Renal pelvis (tissue), 4 donors: ENCODE results near the gene ABCA4. TPM values are rescaled to one million over a fixed set of nuclear protein-coding genes. Genes with fewer than 3 reads are reported as not detected.
"Not testable (repeated sequence)": the region's sequence is repeated elsewhere in the genome, so short reads cannot be mapped to it uniquely, and the experiment has no call there.

Experiments
- DNase-seq: peaks from one replicate; pipeline ENCODE4 v3.0.0-alpha.2; 2013
- polyA plus RNA-seq, 3 donors: library from polyadenylated mRNA; unstranded; fragments of 120-200 nt; gene quantifications; one replicate each; pipeline ENCODE4 v1.2.1, GENCODE V29; 2013; ENCODE audit not compliant: insufficient read length in 3 of 3

The ABCA4 gene
- polyA plus RNA-seq, 3 donors, result 6.3 to 15.4 (median 10.0) TPM

DNA sequence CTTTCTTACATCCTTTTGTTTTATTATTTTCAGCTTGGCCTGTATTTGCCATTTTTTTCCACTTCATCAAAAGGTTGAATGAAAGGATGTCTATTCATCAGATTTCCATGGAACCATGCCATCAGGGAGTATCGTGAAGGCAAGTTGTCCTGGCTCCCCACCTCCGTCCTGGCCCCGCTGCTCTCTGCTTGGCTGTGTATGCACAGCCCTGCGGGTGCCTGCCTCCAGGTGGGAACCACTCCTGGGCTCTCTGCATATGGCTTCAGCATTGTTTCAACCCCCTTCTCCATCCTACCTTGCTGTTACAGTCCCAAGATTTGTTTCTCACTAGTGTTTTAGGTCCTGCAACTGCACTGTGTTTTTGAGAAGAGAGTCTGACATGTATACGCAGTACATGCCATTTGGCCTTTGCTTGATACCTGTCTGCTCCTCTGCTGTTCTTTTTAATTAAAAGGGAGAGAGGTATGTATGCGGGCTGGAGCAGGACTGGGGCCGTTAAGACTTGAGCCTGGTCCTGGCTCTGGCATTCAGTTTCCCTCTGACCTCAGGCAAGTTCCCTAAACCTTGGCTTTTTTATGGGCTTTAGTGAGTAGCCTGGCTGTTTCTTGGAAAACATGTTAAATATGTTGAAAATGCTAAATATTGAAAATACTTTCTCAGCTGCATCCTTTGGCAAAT lies 141.8 kb downstream of the ABCA4 start:
- no peak for DNase-seq

DNA sequence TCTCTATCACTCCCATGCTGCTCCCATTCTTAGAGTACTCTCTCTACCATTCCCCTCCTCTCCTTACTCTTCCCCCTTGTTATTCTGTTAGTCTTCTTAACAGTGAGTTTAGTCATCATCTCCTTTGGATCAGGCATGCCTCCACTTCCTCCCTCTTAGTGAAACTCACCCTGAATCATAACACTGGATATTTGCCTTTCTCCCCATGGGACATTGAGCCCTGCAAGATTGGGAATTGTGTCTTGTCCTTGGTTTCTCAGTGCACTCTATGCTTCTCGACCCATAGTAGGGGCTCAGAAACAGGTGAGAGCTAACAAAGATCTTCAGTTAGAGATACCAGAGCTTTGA lies 143.4 kb downstream of the ABCA4 start:
- DNase-seq, result no peak

GRCh38 chr1:93976711-93977597 lies 144.0 kb downstream of the ABCA4 start:
- no peak for DNase-seq

DNA sequence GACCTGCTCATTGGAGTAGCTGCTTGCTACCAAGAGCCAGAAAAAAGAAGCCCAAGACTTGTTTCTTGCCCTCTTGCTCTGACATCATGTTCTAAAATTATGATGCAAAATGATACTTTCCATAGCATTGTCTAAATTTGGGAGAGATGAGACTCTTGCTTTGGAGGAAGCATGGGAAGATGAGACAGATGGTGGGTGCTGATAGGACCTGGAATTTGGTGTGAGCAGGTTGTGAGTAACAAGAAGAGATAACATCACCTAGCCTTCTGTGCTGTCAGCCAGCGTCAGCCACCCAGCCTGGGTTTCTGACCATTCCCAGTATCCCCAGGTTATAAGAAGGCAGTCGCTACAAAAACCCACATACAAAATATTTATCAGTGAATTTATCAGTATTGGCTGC lies 144.7 kb downstream of the ABCA4 start:
- no peak for DNase-seq

GRCh38 chr1:93972341-93972740 lies 148.6 kb downstream of the ABCA4 start:
- no peak for DNase-seq

DNA sequence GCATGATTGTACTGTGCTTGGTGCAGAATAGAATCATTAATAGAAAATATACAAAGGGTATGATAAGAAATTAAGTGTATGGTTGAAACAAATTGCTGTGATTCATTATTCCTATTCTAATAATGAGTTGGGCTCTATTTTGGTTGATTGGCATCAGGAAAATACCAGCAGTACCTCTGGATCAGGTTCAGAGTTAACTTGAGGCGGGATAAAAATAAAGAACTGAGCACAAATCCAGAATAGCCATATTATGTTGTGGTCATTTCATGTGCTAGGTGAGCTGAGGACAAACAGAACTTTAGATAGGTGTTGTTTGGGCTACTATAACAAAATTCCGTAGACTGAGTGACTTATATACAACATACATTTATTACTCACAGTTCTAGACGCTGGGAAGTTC lies 151.1 kb downstream of the ABCA4 start:
- DNase-seq, result no peak

- no peak for DNase-seq
Measured at GRCh38 chr1:93969371-93969770, 151.6 kb downstream of the ABCA4 start.

DNA sequence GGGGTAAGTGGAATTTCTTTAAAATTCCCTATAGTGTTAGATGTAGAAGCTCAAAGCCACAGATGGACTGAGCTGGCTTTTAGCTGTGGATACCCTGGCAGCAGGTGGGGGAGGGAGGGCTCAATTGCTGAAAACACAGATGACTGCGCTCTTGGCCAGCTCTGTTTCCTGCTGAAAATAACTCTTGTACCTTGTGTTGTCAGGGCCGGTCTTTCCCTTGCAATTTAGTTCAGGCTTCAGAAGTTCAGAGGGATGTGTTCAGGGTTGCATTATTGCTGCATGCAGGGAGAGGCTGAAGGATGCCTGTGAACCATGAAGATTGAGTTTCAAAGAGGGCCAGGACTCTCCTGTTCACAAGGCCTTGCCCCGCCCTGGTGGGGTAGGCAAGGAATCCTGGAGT lies 153.6 kb downstream of the ABCA4 start:
- peak; percentile 74 for DNase-seq

GRCh38 chr1:93965888-93966287 lies 155.1 kb downstream of the ABCA4 start:
- DNase-seq, result no peak

GRCh38 chr1:93965256-93965655 lies 155.7 kb downstream of the ABCA4 start:
- no peak for DNase-seq

DNA sequence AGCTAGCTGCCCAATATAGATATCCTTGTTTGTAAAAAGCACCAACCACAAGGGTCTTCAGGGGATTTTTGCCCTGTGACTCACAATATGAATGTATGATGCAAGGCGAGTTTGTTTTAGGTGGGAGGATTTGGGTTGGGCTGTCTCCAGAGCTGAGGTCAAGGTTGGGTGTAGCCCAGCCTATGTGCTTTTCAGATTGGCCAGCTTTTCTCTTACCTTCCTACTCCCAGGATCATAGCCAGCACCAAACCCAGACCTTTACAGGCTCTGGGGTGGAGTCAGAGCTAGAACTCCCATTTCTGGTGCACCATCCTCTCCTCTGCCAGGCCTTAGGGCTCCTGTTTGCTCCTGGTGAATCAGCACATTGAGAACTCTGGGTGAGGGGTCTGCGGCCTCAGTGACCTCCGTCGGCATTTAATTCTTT lies 156.2 kb downstream of the ABCA4 start:
- DNase-seq, result no peak

DNA sequence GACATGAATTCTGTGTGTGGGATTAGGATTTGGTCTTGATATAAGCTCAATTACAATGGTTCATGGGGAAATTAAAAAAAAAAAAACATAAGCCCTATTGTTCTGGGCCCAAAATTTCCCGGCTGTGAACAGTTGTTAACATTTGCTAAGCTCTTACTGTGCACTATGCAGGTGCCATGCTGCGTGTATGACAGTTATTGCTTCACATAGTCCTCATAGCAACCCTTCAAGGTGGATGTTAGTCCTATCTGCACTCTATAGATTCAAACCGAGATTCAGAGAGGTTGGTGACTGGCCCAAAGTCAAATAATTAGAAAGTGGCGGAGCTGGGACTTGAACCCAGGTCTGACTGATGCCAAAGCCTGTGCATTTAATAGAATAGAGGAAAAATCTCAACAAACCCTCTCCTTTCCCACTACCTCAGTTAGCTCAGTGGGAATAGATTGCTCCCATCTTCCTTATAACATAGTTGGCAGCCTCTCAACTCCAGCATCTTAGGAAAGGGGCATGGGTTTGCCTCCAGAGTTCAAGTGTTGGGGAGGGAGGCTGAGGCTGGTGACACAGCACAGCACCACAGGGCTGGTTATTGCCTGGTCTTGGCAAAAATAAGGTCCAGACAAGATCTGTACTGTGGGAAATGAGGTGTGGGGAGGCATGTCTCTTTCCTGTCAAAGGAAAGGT lies 156.7 kb downstream of the ABCA4 start:
- no peak for DNase-seq

DNA sequence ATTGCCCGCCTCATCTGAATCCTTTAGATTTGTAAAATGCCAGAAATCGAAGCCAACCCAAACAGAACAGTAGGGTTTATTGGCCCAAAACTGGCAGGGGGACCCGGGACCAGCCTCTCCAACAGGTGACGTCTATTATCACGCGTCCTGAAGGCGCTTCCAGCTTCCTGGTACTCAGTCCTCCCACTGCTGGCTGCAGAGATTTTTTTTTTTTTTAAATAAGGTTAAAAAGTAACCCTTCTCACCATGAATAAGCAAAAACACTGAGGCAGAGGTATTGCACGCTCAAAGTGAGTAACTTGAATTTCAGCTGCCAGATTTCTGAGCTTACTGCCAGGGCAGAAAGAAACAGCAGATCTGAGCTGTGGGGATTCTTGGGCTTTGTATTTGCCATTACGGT lies 157.4 kb downstream of the ABCA4 start:
- no peak for DNase-seq

DNA sequence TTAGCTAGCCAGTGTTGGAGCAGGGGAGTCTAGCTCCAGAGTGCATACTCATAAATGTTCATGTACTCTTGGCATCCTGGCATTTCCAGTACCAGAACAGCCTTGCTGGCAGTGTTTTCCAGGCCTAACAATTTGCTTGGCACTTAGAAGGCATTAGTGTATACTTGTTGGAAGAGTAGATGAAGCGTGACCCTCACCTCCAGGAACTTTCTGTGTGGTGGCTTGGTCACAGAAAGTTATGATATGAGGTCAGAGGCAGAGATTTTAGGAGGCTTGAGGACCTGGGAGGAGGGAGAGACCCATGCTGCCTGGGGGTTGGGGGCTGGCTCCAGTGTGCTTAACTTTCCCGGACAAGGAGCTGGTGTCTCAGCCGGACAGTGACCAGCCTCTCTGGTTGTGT lies 159.0 kb downstream of the ABCA4 start:
- DNase-seq, result no peak

DNA sequence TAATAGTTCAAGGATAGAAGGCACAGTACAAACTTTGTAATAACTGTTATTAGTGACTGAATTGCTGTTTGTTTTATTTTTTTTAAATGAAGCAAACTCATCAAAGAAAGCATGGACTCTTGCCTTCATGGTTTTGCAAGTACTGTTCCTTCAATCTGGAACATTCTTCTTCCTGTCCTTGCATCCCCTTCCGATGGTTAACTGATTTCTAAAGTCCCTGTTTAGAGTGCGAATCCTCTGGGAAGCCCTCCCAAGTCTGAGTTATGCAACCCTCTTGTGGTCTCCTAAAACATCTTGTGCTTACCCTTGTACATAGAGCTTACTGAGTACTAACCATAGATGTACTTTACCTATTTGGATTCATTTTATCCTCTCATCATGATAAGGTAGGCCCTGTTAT lies 159.5 kb downstream of the ABCA4 start:
- no peak for DNase-seq

GRCh38 chr1:93960641-93961147 lies 160.3 kb downstream of the ABCA4 start:
- DNase-seq, result no peak

DNA sequence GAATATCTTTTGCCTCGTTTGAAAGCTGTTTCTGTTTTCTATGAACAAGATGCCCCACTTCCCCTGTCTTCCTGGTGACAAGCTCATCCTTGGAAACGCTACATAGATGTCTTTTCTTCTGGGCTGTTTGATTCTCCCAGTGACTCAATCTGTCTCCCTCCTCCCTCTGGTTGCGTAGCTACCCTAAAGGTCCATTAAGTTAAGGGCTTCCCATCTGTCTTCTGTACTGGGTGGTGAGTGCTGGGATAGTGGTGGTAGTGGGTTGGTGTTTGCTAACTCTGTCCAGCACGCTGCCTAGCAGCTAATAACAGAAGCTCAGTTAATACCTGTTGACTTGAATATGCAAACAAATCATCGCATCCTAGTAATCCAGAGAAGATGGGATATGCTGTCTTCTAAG lies 161.5 kb downstream of the ABCA4 start:
- no peak for DNase-seq

- DNase-seq, result no peak
Measured at GRCh38 chr1:93958726-93959100, 162.2 kb downstream of the ABCA4 start.

DNA sequence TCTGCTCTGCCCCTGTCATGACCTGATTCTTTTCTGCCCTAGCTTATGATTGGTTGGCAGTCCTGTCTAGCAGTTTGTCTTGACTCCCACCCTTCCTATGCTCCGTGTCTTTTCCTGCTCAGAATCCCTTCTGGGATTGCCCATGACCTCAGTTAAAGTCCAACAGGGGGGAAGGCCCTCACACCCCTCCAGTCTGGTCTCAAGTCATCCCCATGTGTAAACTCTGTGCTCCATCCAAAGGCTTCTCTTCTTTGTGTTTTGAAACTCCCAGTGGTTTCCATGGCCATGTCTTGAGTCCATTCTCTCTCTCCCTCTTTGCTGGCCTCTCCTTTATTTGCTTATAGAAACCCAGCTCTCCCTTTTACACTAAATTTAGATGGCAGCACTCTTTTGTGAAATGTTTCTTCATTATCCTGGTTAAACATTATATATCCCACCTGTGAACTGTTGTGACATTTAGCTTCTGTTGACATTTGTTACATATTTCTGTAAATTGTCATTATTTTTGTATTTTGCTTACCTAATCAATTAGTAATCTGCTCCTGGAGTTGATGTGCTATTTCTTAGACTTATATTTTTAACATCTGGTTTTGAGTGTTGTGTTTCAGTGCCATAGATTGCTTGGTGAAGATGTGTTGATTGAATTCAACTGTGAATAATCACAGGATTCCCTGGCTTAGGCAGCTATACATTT lies 162.8 kb downstream of the ABCA4 start:
- no peak for DNase-seq

GRCh38 chr1:93955765-93956164 lies 165.2 kb downstream of the ABCA4 start:
- DNase-seq, result no peak

- not testable (repeated sequence) for DNase-seq
Measured at GRCh38 chr1:93947002-93947686, 173.8 kb downstream of the ABCA4 start.
